Stimulated activated CD8-positive, alpha-beta memory T cell treated with anti-CD3 and anti-CD28 coated beads, Interleukin-12 subunit alpha, Interleukin-12 subunit beta, amount 100 ng/mL, for 4 hours (primary cell): Measurements from ENCODE around the gene LARGE2.

Source experiments
- DNase-seq: peaks from one replicate; pipeline ENCODE4 v3.0.0-alpha.2; 2020; ENCODE audit warnings: low read depth

The LARGE2 gene

DNA sequence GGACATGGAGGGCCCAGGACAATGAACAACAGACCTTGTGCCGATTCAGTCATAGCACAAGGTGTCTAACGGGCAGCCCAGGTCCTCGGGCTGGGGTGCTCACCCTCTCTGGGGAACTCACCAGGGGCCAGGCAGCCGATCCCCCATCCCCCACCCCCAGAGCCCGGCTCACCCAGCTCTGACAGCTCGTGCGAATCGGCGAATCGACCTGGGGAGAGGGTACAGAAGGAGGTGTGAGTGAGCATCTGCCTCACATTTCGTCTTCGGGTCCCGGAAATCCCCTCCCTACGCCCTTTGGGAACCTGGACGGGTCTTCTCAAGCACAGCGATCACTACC is 5.2 kb upstream of the LARGE2 start:
- DNase-seq: no peak

DNA sequence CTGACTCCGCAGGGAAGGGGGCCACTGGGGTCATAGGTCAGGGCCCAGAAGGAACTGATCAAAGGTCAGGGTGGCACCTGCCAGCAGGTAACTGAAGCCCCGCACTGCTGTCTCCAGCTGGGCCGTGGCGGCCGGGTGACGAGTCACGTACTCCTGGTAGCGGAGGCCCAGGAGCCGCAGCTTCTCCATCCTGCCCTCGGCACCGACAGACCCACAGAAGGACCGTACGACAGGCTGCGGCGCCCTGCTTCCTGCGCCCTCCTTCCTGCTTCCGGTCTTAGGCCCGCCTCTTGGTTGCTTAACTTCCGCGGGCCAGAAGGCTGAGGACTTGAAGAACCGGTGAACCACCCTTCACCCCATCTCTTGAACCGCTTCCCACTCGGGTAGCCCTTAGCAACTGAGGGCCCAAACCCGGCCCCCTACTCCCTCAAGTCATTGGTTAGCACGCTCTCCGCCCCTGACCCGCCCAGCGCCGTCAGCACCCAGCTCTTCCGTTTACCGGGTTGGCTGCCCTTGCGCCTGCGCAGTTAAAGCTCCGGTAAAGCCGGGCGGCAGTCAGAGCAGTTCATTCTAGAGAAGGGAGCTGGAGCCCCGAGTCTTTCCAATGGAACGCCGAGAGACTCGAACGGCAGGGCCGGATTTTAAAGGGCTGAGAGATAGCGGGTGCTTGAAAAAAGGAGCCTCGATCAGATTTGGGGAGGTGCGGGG is 4.7 kb upstream of the LARGE2 start, which contains the start of gene PEX16:
Gene PEX16, minus strand, starts transcription at position 255 of the 708 bp plus-strand sequence. Its CDS starts 66 bp downstream, at position 189.
- peak; percentile 87 for DNase-seq

DNA sequence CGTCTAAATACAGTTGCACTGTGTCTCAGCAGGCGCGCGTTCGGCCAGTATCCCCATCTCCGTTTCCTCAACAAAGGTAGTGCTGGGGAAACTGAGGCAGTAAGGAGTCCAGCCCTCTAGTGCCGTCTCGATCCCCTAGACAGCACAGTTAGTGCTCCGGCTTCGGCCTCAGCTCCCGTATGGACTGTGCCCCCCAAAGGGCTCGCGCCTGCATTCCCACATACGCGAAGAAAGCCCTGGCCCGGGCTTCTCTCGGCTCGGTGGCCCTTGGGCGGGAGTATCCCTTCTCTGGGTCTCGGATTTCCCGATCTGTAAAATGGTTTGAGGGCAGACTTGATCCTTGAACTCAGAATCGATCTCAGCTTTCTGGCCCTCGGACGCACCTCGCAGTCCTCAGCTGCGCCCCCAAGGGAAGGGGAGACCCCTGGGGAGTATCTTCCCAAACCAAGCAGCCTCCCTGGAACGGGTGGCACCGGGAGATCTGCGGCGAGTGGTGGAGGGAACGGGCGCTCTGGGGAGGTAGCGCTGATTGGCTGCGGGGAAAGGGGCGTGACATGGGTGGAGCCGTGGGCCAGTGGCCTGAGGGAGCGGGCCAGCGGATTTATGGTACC is 4.0 kb upstream of the LARGE2 start:
- peak; percentile 41 for DNase-seq

DNA sequence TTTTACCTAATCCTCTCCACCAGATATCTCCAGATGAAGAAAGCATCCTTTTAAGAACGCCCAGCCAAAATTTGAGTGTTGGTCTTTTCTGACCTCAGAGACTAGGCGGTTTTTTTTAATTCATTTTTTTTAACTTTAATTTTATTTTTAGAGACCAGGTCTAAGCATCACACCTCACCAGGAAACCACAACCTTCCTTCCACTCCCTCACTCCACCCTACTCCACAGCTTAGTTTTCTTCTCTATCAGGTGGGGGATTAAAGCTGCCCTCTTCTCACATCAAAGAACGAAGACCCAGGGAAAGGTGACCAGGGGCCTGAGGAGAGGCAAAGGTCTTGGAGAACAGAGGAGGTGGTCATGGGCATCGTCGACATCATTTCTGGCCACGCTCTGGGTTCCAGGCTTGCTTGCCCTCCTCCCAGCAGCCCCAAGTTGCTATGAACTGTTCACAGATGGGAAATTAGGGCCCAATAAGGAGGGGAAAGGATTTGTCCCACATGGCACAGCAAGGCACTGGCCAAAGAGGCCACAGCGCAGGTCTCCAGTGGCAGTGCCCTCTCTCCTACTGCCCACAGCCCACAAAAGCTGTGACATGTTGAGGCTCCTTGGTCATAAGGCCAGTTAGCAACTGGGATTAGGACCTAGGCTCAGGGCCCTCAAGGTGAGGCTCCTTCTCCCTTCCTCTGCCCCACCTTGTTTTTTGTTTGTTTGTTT is 3.3 kb upstream of the LARGE2 start:
- DNase-seq: no peak

DNA sequence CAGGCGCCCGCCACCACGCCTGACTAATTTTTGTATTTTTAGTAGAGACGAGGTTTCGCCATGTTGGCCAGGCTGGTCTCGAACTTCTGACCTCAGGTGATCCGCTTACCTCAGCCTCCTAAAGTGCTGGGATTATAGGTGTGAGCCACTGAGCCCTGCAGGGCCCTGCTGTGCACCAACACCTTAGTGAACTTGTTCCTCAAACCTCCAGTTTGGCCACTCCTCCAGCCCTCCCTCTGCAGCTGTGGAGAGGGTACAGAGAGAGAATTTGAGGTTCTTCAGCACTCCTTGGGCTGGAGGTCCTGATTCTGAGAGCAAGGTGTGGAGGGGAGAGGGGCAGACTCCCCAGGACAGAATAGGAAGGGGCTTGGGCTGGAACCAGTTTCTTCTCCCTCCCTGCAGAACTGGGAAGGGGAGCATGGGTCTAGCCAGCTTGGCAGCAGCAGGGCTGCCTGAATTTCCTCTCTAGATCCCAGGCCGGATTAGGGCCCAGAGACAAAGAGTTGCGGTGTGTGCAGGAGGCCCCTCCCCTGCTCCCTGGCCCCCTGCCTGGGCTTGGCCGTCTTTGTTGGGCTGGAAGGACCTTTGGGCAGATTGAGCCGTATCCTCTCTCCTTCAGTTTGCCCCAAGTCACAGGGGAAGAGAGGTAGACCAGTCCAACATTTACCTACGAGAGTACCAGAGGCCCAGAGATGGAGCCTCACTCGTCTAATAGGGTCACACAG is 2.5 kb upstream of the LARGE2 start:
- no peak for DNase-seq

DNA sequence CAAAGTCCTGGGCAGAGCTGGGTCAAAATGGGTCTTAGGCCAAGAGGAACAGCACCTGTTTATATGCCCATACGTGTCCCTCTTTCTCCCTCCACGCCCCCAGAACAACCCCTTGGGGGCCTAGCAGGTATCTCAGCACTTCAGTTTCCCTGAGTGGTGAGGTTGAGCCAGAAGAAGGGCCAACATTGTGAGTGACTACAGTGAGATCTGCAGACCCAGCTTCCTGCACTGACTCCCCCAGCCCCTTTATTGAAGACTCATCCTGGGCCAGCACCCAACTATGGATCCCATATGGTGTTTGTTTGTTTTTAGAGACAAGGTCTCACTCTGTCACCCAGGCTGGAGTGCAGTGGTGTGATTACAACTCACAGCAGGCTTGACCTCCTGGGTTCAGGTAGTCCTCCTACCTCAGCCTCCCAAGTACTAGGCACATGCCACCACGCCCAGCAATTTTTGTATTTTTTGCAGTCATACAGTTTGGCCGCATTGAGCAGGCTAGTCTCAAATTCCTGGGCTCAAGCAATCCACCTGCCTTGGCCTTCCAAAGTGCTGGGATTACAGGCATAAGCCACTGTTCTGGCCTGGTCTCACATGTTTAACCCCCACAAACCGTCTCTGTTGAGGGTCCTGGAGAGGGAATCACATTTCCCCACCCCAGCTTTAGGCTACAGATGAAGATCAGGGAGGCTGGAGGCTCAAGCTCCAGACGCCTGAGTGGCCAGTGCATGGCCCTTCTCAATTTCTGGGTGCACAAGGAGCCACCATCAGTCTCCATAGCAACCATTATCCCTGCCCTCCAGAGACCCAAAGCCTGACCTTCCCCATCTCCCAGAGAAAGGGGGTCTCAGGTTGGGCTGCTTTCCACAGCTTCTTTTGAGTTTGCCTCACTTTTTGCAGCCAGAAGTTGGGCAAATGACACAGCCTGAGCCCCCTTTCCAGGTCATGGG is 1.7 kb upstream of the LARGE2 start:
- DNase-seq: no peak

DNA sequence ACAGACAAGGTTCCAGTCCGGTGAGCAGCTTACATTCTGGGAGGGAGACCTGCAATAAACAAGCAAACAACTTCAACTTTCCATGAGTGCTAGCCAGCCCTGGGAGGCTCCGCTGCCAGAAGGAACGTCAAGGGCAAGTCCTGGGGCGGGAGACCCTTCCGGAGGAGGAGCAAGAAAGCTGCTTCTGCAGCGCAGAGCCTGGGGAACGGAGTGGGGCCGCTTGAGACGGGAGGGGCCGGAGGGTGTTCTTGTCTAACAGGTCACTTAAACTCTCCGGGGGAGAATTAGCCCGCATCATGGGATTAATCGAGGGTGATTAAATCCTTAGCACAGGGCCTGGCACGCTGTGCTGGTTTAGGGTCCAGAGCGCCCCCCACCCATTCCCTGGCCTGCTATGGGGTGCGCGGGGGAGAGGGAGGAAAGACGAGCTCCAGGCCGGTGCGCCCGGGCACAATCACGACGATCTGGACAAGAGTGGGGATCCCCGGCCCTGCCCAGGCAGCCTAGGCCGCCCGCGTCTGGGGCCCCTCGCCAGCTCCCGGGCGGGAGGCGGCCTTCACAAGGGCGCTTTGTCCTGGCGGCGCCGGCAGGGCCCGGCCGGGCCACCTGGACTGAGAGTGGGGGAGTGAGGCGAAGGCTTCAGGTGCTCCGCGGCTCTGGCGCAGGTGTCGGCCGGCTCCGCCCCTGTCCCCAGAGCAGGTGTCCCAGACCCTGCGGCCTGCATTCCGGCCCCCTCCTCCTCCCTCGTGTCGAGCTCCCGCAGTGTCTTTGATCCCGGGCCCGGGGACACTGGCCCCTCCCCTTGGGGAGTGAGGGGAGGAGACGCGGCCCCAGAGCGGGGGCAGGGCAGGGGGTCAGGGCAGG is 663 bp upstream of the LARGE2 start:
- DNase-seq: no peak

DNA sequence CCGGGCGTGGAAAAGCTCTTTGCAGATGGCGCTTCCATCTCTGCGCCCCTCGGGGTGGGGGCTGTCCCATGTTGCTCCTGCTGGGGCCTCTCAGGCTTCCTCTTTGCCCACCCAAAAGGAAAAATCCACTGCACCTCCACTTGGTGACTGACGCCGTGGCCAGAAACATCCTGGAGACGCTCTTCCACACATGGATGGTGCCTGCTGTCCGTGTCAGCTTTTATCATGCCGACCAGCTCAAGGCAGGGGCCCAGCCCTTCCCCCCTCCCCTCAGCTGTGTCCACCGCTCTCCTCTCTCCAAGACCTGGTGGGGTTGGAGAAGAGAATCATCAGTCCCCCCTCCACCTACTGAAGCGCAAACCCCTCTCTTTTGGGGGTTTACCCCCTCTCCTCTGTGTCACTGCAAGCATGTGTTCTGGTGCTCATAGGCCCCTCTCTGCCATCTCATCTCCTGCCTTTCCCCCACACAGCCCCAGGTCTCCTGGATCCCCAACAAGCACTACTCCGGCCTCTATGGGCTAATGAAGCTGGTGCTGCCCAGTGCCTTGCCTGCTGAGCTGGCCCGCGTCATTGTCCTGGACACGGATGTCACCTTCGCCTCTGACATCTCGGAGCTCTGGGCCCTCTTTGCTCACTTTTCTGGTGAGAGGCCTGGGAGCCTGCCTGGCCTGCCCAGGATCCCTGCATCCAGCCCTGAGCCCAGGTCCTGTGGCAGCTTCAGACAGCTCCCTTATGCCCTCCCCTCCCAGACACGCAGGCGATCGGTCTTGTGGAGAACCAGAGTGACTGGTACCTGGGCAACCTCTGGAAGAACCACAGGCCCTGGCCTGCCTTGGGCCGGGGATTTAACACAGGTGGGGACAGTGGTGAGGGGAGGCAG is 1.8 kb downstream of the LARGE2 start:
- DNase-seq: no peak

DNA sequence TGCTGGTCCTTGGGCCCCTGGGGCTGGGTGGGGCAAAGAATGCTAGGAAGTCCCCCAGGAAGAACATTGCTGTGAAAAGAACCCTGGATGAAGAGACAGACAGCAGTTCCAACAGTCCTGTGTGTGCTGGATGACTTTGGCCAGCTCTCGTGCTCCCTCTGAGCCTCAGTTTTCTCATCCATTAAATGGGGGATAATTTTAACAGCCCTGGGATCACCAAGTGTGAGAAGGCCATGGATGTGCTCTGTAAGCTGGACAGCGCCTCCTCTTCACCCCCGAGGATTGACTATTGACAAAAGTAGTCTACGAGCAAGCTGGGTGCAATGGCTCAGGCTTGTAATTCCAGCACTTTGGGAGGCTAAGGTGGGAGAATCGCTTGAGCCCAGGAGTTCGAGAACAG is 2.5 kb downstream of the LARGE2 start:
- no peak for DNase-seq

DNA sequence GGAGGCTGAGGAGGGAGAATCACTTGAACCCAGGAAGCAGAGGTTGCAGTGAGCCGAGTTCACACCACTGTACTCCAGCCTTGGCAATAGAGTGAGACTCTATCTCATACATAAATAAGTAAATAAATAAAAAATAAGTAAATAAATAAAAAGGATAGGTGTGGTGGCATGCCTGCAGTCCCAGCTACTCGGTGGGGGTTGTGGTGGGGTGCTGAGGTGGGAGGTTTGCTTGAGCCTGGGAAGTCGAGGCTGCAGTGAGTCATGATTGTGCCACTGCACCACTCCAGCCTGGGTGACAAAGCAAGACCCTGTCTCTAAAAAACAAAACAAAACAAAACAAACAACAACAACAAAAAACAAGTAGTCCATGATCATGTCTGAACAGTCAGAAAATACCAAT is 3.1 kb downstream of the LARGE2 start:
- no peak for DNase-seq

DNA sequence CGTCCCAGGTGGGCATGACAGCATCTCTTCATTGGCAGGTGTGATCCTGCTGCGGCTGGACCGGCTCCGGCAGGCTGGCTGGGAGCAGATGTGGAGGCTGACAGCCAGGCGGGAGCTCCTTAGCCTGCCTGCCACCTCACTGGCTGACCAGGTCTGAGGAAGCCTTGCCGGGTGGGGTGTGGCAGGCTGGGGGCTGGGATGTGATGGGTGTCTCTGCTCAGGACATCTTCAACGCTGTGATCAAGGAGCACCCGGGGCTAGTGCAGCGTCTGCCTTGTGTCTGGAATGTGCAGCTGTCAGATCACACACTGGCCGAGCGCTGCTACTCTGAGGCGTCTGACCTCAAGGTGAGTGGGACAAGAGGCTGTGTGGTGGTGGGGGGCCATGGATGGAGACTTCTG is 3.5 kb downstream of the LARGE2 start:
- DNase-seq: no peak

DNA sequence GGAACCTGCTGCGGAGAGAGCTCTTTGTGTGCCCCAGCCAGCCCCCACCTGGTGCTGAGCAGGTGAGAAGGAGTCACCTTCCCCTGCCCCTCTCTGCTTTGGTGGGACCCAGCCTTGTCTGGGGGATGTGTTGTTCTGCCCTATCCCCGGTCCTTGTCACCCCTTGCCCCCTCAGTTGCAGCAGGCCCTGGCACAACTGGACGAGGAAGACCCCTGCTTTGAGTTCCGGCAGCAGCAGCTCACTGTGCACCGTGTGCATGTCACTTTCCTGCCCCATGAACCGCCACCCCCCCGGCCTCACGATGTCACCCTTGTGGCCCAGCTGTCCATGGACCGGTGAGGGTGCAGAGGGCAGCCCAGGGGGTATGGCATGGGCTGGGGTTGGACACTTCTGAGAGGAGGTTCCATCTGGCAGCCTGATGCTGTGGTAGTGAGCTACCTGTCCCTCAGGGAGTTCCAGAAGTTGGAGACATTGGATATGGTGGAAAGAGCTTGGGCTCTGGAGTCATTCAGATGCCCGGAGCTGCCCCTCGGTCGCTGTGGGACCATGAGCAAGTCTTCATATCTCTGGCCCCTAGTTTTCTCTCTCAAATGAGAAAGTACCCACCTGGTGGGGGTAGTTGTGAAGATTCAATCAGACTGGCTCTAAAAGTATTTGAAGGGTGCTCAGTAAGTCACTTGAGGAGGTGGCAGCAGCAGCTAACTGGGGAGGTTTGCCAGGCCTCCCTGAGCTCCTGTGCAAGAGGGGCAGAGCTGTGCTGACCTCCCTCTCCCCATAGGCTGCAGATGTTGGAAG is 4.3 kb downstream of the LARGE2 start:
- DNase-seq: no peak

DNA sequence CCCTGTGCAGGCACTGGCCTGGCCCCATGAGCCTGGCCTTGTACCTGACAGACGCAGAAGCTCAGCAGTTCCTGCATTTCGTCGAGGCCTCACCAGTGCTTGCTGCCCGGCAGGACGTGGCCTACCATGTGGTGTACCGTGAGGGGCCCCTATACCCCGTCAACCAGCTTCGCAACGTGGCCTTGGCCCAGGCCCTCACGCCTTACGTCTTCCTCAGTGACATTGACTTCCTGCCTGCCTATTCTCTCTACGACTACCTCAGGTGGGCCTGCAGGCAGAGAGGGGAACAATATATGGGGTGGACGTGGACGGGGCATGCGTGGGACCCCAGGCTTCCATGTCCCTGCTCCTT is 4.9 kb downstream of the LARGE2 start:
- DNase-seq: no peak

DNA sequence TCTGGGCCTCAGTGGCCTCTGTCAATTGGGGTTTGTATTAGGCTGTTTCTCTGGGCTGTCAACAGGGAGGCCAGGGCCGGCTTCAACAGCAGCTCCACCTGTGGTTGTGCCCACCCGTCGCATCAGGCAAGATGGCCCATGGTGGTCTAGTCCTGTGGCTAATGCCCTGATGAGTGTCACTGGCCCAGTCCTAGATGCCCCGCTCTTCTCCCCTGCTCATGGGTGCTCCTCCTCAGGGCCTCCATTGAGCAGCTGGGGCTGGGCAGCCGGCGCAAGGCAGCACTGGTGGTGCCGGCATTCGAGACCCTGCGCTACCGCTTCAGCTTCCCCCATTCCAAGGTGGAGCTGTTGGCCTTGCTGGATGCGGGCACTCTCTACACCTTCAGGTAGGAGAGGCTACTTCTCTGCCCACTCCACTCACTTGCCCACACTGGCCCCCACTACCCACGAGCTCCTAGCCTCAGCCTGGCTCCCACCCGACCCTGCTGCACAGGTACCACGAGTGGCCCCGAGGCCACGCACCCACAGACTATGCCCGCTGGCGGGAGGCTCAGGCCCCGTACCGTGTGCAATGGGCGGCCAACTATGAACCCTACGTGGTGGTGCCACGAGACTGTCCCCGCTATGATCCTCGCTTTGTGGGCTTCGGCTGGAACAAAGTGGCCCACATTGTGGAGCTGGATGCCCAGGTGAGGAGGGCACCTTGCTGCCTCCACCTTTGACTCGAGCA is 5.4 kb downstream of the LARGE2 start:
- DNase-seq: no peak

DNA sequence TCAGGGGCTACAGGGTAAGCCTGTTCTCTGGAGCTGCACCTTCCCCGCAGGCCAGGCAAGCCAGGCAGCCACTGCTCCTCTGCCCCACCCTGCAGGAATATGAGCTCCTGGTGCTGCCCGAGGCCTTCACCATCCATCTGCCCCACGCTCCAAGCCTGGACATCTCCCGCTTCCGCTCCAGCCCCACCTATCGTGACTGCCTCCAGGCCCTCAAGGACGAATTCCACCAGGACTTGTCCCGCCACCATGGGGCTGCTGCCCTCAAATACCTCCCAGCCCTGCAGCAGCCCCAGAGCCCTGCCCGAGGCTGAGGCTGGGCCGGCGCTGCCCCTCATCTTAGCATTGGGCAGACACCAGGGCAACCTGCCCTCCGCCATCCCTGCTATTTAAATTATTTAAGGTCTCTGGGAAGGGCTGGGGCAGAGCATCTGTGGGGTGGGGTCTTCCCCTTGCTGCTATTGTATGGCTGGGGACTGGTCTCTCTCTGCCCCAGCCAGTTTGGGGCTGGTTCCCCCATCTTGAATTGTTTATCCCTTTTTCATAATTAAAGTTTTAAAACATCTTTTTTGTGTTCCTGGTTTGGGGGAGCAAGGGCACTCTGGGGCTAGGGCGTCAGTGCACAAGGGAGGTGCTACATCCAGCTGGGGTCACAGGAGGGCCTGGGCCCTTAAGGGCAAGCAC is 6.2 kb downstream of the LARGE2 start:
- DNase-seq: no peak

DNA sequence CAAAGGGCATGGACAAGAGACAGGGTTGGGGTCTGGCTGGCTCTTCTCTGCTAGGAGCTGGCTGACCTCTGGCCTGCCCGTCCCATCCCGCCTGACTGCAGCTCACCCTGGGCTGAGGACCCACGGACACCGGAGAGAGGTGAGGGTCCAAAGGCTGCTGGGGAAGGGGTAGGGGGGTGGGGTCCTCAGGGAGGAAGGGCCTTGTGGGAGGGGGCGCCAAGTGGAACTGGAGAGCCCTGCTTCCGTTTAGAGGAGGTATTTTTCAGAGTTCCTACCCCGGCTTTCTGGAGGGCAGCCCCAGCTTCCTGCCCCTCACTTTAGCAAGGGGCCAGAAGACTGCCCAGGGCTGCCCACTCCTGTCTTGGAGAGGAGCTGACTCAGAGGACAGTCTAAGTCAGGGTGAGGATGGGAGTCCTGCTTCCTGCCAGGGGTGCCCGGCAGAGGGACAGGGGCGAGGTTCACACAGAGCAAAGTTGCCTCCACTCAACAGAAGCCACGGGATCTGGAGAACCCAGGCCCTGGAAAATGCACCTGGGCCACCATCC is 7.1 kb downstream of the LARGE2 start:
- no peak for DNase-seq
